ENCODE measurements around the gene PTP4A2. TPM values are rescaled to one million over a fixed set of nuclear protein-coding genes. Genes with fewer than 3 reads are reported as not detected.

Gene PTP4A2
- total and polyA plus RNA-seq, 2 of the 8 experiments (the other 6 are each of a cell fraction or from before 2014, with no cell fraction given), result 87.4 to 214 TPM

DNA sequence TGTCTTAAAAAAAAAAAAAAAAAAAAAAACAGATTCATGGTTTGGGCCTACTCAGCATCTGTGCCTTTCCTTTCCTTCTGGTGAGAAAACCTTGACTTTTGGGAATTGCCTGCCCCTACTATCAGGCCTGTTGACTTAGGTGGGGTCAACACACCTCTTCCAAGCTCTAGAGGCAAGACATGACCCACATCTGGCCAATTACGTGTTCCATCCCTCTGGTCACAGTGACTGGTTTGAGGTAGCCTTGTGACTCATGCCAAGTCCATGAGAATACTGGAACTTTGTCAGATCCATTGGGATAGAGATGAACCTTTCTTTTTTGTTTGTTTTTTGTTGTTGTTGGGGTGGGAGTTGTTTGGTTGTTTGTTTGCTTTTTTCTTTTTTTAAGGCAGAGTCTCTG lies 38.2 kb upstream of the PTP4A2 start:
- Histone ChIP-seq H3K4me2 (ENCODE audit: insufficient read depth in 1 of 2, low read depth in 2 of 2, low read length in 2 of 2) (no peak overlapping the region), H3K9ac (replicated peaks in 1 of 4; ENCODE audit: extremely low read depth in 1 of 4, low read depth in 3 of 4, low read length in 3 of 4) (no peak overlapping the region), H4K8ac (ENCODE audit: extremely low read depth, insufficient read depth, low read length) (no peak overlapping the region), H3K9me3 (ENCODE audit: insufficient read depth in 2 of 2, low read depth in 1 of 2, low read length in 1 of 2) (no peaks in the 10 kb centered on the region), H2BK5ac (ENCODE audit: low read depth, low read length) (no peak overlapping the region), H3K36me3 (ENCODE audit: control insufficient read depth in 2 of 4, insufficient read depth in 4 of 4, low read length in 3 of 4) (no peaks in the 10 kb centered on the region), H2BK12ac (ENCODE audit: low read depth, low read length) (no peak overlapping the region), H2AK5ac (ENCODE audit: low read depth, low read length) (no peak overlapping the region), H2AFZ (ENCODE audit: low read length) (no peak overlapping the region), H2BK15ac (ENCODE audit: low read length) (no peak overlapping the region), H4K20me1 (replicated peaks in 1 of 2; ENCODE audit: control insufficient read depth in 1 of 2, insufficient read depth in 2 of 2, low read length in 2 of 2) (no peaks in the 10 kb centered on the region), H3K4me3 (ENCODE audit: extremely low read depth in 1 of 4, insufficient read depth in 2 of 4, low read depth in 3 of 4, low read length in 4 of 4) (no peak overlapping the region), H2BK120ac (replicated peaks; ENCODE audit: low read depth, low read length) (no peak overlapping the region), H3K4ac (replicated peaks; ENCODE audit: insufficient read length, low read depth, low read length) (no peak overlapping the region), H3K14ac (ENCODE audit: insufficient read length) (no peak overlapping the region), H3K79me1 (ENCODE audit: low read depth, low read length) (no peaks in the 10 kb centered on the region), H3K18ac (ENCODE audit: extremely low read depth, low read length) (no peak overlapping the region), H3K23ac (ENCODE audit: insufficient read length) (no peak overlapping the region), H4K91ac (replicated peaks; ENCODE audit: insufficient read length, low read length) (no peak overlapping the region), H3K79me2 (ENCODE audit: control insufficient read depth in 1 of 2, insufficient read depth in 2 of 2, low read length in 2 of 2) (no peaks in the 10 kb centered on the region), H3K27ac (ENCODE audit: low read depth, low read length) (no peak overlapping the region), H3K4me1 (replicated peaks in 1 of 4; ENCODE audit: control insufficient read depth in 3 of 4, insufficient read depth in 4 of 4, low read length in 3 of 4) (no peaks in the 10 kb centered on the region), H4K5ac (ENCODE audit: insufficient read length, low read depth, low read length) (no peak overlapping the region), H3K23me2 (ENCODE audit: low read depth, low read length) (no peaks in the 10 kb centered on the region), H3K27me3 (replicated peaks in 1 of 4; ENCODE audit: control insufficient read depth in 3 of 4, extremely low read depth in 1 of 4, insufficient read depth in 3 of 4, low read length in 3 of 4) (no peaks in the 10 kb centered on the region), H3K56ac (replicated peaks; ENCODE audit: insufficient read length, low read depth, low read length) (no peak overlapping the region), H2BK20ac (ENCODE audit: low read length) (no peak overlapping the region)
- 29% methylated on average over 1 of the region's 1 CpG; no CpG with 5 or more reads in 1 of the 2 experiments for WGBS, 2 experiments (ENCODE audit: extremely low coverage in 1 of 2, insufficient coverage in 1 of 2, insufficient read length in 1 of 2, insufficient replicate concordance in 2 of 2, low coverage in 1 of 2, low lambda C conversion rate in 2 of 2, missing lambda C conversion rate in 1 of 2)
- ChIA-PET CTCF (ENCODE audit: partially characterized antibody) (interaction anchor here (0.6 to 10.2 kb wide), 13 partner anchors 8 to 544 kb away, joined by 3 to 72 read pairs (median 6); no protein-coding TSS in a partner anchor), POLR2A (ENCODE audit: partially characterized antibody) (interaction anchor here (1.5 to 2.2 kb wide), 2 partner anchors 27 to 32 kb away, joined by 3 to 8 read pairs; no protein-coding TSS in a partner anchor)
- DNase-seq (ENCODE audit: low read depth in 1 of 2, low spot score in 2 of 2) (no peak), FAIRE-seq (no peak)
- TF ChIP-seq HDAC2 (IDR thresholded peaks at IDR 0.05; ENCODE audit: borderline replicate concordance in 1 of 2, low read depth in 2 of 2, low read length in 2 of 2), result no peak
- TF ChIP-seq CBX8 (IDR thresholded peaks at IDR 0.05; ENCODE audit: borderline replicate concordance, low read depth, low read length), result no peak
- TF ChIP-seq TAF7 (optimal IDR thresholded peaks at IDR 0.05; ENCODE audit: borderline replicate concordance, low read depth, low read length), result no peak
- no peak for TF ChIP-seq KDM5A (IDR thresholded peaks at IDR 0.05; ENCODE audit: low read length)
- no peak for TF ChIP-seq SIX5 (IDR thresholded peaks at IDR 0.05; ENCODE audit: low read depth, low read length)
- TF ChIP-seq SP4 (IDR thresholded peaks at IDR 0.05; ENCODE audit: low read length), result no peak
- TF ChIP-seq PHF8 (conservative IDR thresholded peaks at IDR 0.05; ENCODE audit: low read depth, low read length), result no peak
- no peak for TF ChIP-seq SIRT6 (IDR thresholded peaks at IDR 0.05; ENCODE audit: low read length)
- no peak for TF ChIP-seq MAX (IDR thresholded peaks at IDR 0.05)
- no peak for TF ChIP-seq RXRA (IDR thresholded peaks at IDR 0.05; ENCODE audit: insufficient read depth, low read depth, low read length)
- no peak for TF ChIP-seq EZH2 (IDR thresholded peaks at IDR 0.05; ENCODE audit: low read depth, low read length, severe bottlenecking)
- TF ChIP-seq RNF2 (IDR thresholded peaks at IDR 0.05; ENCODE audit: borderline replicate concordance, low read depth, low read length, missing control alignments, poor library complexity, severe bottlenecking), result no peak
- no peak for TF ChIP-seq RAD21 (IDR thresholded peaks at IDR 0.05 in 1 of 2, conservative IDR thresholded peaks at IDR 0.05 in 1 of 2; ENCODE audit: low read depth in 2 of 2, low read length in 2 of 2)
